Left lung (tissue), 10 donors: ENCODE measurements around the gene RRBP1. TPM values are rescaled to one million over a fixed set of nuclear protein-coding genes. Genes with fewer than 3 reads are reported as not detected.

Source experiments
- ATAC-seq: fragments of 200-7000 bp; cut with Tn5 transposase; one replicate; pipeline ENCODE4 v1.9.1; 2020; ENCODE audit warnings: moderate library complexity
- DNase-seq, 4 donors: peaks; one replicate each; pipeline ENCODE4 v3.0.0-alpha.2; 2013 to 2020
- H3K27ac ChIP-seq, 2 donors: fragments of 200-600 bp; sonication (generic) in 1 of 2; one replicate each; pipeline versions ENCODE4 v1.5.0 to v1.8.0; 2020 to 2021
- H3K27me3 ChIP-seq, 2 donors: fragments of 200-600 bp; sonication (generic) in 1 of 2; one replicate each; pipeline versions ENCODE4 v1.5.0 to v1.8.0; 2020 to 2021
- H3K36me3 ChIP-seq, 2 donors: fragments of 200-600 bp; sonication (generic) in 1 of 2; one replicate each; pipeline versions ENCODE4 v1.5.0 to v1.8.0; 2020 to 2021
- H3K4me1 ChIP-seq, 2 donors: fragments of 200-600 bp; one replicate each; pipeline ENCODE4 v1.8.0; 2021
- H3K4me3 ChIP-seq, 2 donors: fragments of 200-600 bp; sonication (generic) in 1 of 2; one replicate each; pipeline versions ENCODE4 v1.5.0 to v1.8.0; 2020 to 2021; ENCODE audit warnings: mild to moderate bottlenecking in 1 of 2
- H3K9me3 ChIP-seq, 2 donors: fragments of 200-600 bp; sonication (generic) in 1 of 2; one replicate each; pipeline versions ENCODE4 v1.5.0 to v1.8.0; 2020 to 2021
- intact Hi-C, 2 donors: fragments of 100-400 bp; cut with DNase I; formaldehyde crosslinking; loops; one replicate each; pipeline versions ENCODE4 v1.11.2 to v1.14.2; 2022
- polyA plus RNA-seq, 6 donors: library from polyadenylated mRNA; unstranded; fragments of 120-200 nt; gene quantifications; one replicate each; pipeline ENCODE4 v1.2.1, GENCODE V29; 2013; ENCODE audit not compliant: insufficient read length in 6 of 6
- total RNA-seq, 2 donors: library from RNA; stranded (reverse); fragmentation: NEBNext Ultra II Directional; extraction: Animal tissue kit (Norgen Biotek cat#: 25700); gene quantifications; one replicate each; pipeline ENCODE4 v1.2.1, GENCODE V29; 2021
- TF ChIP-seq, protein P1 (sequence below), 2 donors: fragments of 200-600 bp; sonication (generic) in 1 of 2; IDR thresholded peaks; one replicate each; pipeline versions ENCODE4 v1.5.0 to v1.8.0; 2021; ENCODE audit warnings: antibody characterized with exemption in 2 of 2
- donor health status: DM: no; HTN: yes; CAD: no.
- donor health status: DM: no; HTN: no; CAD: no.

RRBP1 gene
- total and polyA plus RNA-seq, 8 donors, result 110 to 263 (median 131) TPM

GRCh38 chr20:17722493-17723300 lies 40.7 kb upstream of the RRBP1 start:
- no peak overlapping the region for H3K27ac ChIP-seq
- DNase-seq, result no peak
- H3K36me3 ChIP-seq, result no peaks in the 10 kb centered on the region
- H3K4me1 ChIP-seq, result no peaks in the 10 kb centered on the region
- no peak overlapping the region for H3K4me3 ChIP-seq
- ATAC-seq, result no peak
- TF ChIP-seq, protein P1, sequence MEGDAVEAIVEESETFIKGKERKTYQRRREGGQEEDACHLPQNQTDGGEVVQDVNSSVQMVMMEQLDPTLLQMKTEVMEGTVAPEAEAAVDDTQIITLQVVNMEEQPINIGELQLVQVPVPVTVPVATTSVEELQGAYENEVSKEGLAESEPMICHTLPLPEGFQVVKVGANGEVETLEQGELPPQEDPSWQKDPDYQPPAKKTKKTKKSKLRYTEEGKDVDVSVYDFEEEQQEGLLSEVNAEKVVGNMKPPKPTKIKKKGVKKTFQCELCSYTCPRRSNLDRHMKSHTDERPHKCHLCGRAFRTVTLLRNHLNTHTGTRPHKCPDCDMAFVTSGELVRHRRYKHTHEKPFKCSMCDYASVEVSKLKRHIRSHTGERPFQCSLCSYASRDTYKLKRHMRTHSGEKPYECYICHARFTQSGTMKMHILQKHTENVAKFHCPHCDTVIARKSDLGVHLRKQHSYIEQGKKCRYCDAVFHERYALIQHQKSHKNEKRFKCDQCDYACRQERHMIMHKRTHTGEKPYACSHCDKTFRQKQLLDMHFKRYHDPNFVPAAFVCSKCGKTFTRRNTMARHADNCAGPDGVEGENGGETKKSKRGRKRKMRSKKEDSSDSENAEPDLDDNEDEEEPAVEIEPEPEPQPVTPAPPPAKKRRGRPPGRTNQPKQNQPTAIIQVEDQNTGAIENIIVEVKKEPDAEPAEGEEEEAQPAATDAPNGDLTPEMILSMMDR (IDR thresholded peaks at IDR 0.05), result no peak
- intact Hi-C loops, result no loop called here
- H3K9me3 ChIP-seq, result no peaks in the 10 kb centered on the region
- H3K27me3 ChIP-seq, result no peaks in the 10 kb centered on the region

- Histone ChIP-seq H3K36me3 (no peaks in the 10 kb centered on the region), H3K4me1 (no peaks in the 10 kb centered on the region), H3K27me3 (no peaks in the 10 kb centered on the region), H3K9me3 (no peaks in the 10 kb centered on the region), H3K4me3 (no peak overlapping the region), H3K27ac (no peak overlapping the region)
- intact Hi-C loops, result no loop called here
- peak; percentile 21 for ATAC-seq
- TF ChIP-seq, protein P1 (IDR thresholded peaks at IDR 0.05), result no peak
- DNase-seq, result no peak
Observed at GRCh38 chr20:17721802-17722486, 39.9 kb upstream of the RRBP1 start.

GRCh38 chr20:17720755-17721154 lies 38.7 kb upstream of the RRBP1 start:
- no peaks in the 10 kb centered on the region for H3K27me3 ChIP-seq
- intact Hi-C loops, result no loop called here
- H3K4me1 ChIP-seq, result no peaks in the 10 kb centered on the region
- no peak for DNase-seq
- peak; percentile 5 for ATAC-seq
- no peak overlapping the region for H3K27ac ChIP-seq
- TF ChIP-seq, protein P1 (IDR thresholded peaks at IDR 0.05), result no peak
- no peaks in the 10 kb centered on the region for H3K9me3 ChIP-seq
- no peaks in the 10 kb centered on the region for H3K36me3 ChIP-seq
- H3K4me3 ChIP-seq, result no peak overlapping the region

DNA sequence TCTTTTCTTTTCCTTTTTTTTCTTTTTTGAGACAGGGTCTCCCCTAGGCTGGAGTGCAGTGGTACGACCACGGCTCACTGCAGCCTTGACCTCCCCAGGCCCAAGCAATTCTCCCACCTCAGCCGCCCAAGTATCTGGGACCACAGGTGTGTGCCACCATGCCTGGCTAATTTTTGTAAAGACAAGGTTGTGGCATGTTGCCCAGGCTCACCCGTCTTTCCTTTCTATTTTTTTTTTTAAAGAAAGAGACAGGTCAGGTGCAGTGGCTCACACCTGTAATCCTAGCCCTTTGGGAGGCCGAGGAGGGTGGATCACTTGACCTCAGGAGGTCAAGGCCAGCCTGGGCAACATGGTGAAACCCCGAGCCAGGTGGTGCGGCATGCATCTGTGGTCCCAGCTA lies 34.3 kb upstream of the RRBP1 start:
- DNase-seq (no peak), ATAC-seq (no peak)
- Histone ChIP-seq H3K27ac (no peak overlapping the region), H3K36me3 (no peaks in the 10 kb centered on the region), H3K4me3 (no peak overlapping the region), H3K4me1 (no peaks in the 10 kb centered on the region), H3K9me3 (no peaks in the 10 kb centered on the region), H3K27me3 (no peaks in the 10 kb centered on the region)
- TF ChIP-seq, protein P1 (IDR thresholded peaks at IDR 0.05), result no peak
- intact Hi-C loops, result no loop called here

DNA sequence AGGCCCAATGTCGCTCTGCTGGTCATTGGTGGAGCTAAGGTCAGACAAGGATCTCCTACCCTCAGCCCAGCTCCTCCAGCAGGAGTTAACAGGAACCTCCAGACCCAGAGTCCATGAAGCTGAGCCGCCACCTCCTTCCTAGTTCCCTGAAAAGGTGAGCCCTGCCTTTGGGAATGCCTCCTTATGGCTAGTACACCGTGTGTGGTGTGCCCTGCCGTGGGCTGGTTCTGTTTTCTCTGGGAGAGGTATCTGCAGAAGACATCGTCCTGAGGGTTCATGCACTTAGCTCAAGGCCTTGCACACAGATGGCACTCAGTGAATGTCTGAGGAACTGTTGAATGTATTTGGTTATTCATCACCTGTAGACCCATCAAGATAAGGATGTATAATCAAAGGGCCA lies 33.0 kb upstream of the RRBP1 start:
- intact Hi-C loops, result no loop called here
- no peak for DNase-seq

More for the DNA sequence above, 33.0 kb upstream of the RRBP1 start:
- TF ChIP-seq, protein P1 (IDR thresholded peaks at IDR 0.05), result no peak
- Histone ChIP-seq H3K4me3 (no peak overlapping the region), H3K9me3 (no peaks in the 10 kb centered on the region), H3K27me3 (no peaks in the 10 kb centered on the region), H3K27ac (no peak overlapping the region), H3K4me1 (no peaks in the 10 kb centered on the region), H3K36me3 (no peaks in the 10 kb centered on the region)
- no peak for ATAC-seq
